Fibroblast of pulmonary artery (primary cell): Measurements from ENCODE around the gene NKAIN2.

Experiments used
- DNase-seq: peaks from one replicate; pipeline ENCODE4 v3.0.0-alpha.2; 2010; ENCODE audit warnings: low read depth
- H3K4me3 ChIP-seq: replicated peaks from 2 replicates; pipeline ENCODE4 v1.5.1; 2011; ENCODE audit warnings: low read depth, mild to moderate bottlenecking, control low read depth, low read length, moderate library complexity
- CTCF ChIP-seq: IDR thresholded peaks from 2 replicates; pipeline ENCODE4 v1.5.1; 2011; ENCODE audit warnings: mild to moderate bottlenecking, control low read depth, low read length, inconsistent platforms; ENCODE audit errors: missing control alignments

NKAIN2 gene

GRCh38 chr6:124530926-124531325, 727.3 kb downstream of the NKAIN2 start:
- DNase-seq: no peak
- TF ChIP-seq CTCF: no peak
- H3K4me3 ChIP-seq: no peak overlapping the region

GRCh38 chr6:124535299-124535698, 731.6 kb downstream of the NKAIN2 start:
- no peak for DNase-seq
- H3K4me3 ChIP-seq: no peak overlapping the region
- no peak for TF ChIP-seq CTCF

- H3K4me3 ChIP-seq: no peak overlapping the region
- DNase-seq: peak; percentile 42
- no peak for TF ChIP-seq CTCF
Observed at GRCh38 chr6:124535746-124536145, 732.1 kb downstream of the NKAIN2 start.

GRCh38 chr6:124536157-124536841, 732.6 kb downstream of the NKAIN2 start:
- TF ChIP-seq CTCF: no peak
- DNase-seq: no peak
- no peak overlapping the region for H3K4me3 ChIP-seq

GRCh38 chr6:124536842-124537191, 733.2 kb downstream of the NKAIN2 start:
- no peak for TF ChIP-seq CTCF
- DNase-seq: no peak

GRCh38 chr6:124539096-124539495, 735.4 kb downstream of the NKAIN2 start:
- no peak overlapping the region for H3K4me3 ChIP-seq
- no peak for DNase-seq
- TF ChIP-seq CTCF: no peak

More at GRCh38 chr6:124536842-124537191, 733.2 kb downstream of the NKAIN2 start:
- H3K4me3 ChIP-seq: no peak overlapping the region

- no peak for DNase-seq
- no peak overlapping the region for H3K4me3 ChIP-seq
- TF ChIP-seq CTCF: no peak
Observed at GRCh38 chr6:124541573-124541972, 737.9 kb downstream of the NKAIN2 start.
